Hepatocyte (in vitro differentiated cells): ENCODE results near the gene TBC1D3B.

Experiments used
- CTCF ChIP-seq: fragments of 200-600 bp; sonication (generic); IDR thresholded peaks from 2 replicates; pipeline ENCODE4 v1.5.1; 2016; ENCODE audit warnings: antibody characterized with exemption, mild to moderate bottlenecking; ENCODE audit not compliant: poor library complexity
- EZH2 ChIP-seq: fragments of 200-600 bp; sonication (generic); IDR thresholded peaks from 2 replicates; pipeline ENCODE4 v1.6.1; 2016; ENCODE audit warnings: antibody characterized with exemption, mild to moderate bottlenecking, borderline replicate concordance

GRCh38 chr17:36118477-36119353, 57.7 kb downstream of the TBC1D3B start:
- TF ChIP-seq CTCF, result no peak
- no peak for TF ChIP-seq EZH2
